H9 (cell line): Measurements from ENCODE around the gene XIRP1. TPM values are rescaled to one million over a fixed set of nuclear protein-coding genes. Genes with fewer than 3 reads are reported as not detected.

Experiments
- DNase-seq: peaks from one replicate; pipeline ENCODE4 v3.0.0-alpha.2; 2017
- H2AFZ ChIP-seq: one replicate; pipeline ENCODE4 v1.6.1; 2013; ENCODE audit warnings: mild to moderate bottlenecking, low read length, control low read depth, moderate library complexity
- H2AK5ac ChIP-seq: 2 replicates; pipeline ENCODE4 v1.6.1; 2013; ENCODE audit warnings: low read length, control low read depth, mixed read lengths; ENCODE audit not compliant: insufficient read length
- H2BK120ac ChIP-seq: one replicate; pipeline ENCODE4 v1.6.1; 2013; ENCODE audit warnings: low read depth, mild to moderate bottlenecking, low read length, control low read depth, inconsistent platforms; ENCODE audit not compliant: poor library complexity, severe bottlenecking
- H2BK12ac ChIP-seq: 2 replicates; pipeline ENCODE4 v1.6.1; 2013; ENCODE audit warnings: low read length, control low read depth, mixed read lengths, low read depth; ENCODE audit not compliant: insufficient read length
- H2BK15ac ChIP-seq: 2 replicates; pipeline ENCODE4 v1.6.1; 2013; ENCODE audit warnings: low read depth, low read length, control low read depth
- H2BK20ac ChIP-seq: one replicate; pipeline ENCODE4 v1.6.1; 2013; ENCODE audit warnings: low read depth, mild to moderate bottlenecking, low read length, control low read depth, inconsistent platforms; ENCODE audit not compliant: poor library complexity, severe bottlenecking
- H2BK5ac ChIP-seq: 2 replicates; pipeline ENCODE4 v1.6.1; 2013; ENCODE audit warnings: low read length, control low read depth, mixed read lengths; ENCODE audit not compliant: insufficient read length
- H3K14ac ChIP-seq: 2 replicates; pipeline ENCODE4 v1.6.1; 2013; ENCODE audit warnings: low read length, control low read depth; ENCODE audit not compliant: insufficient read depth
- H3K18ac ChIP-seq: 2 replicates; pipeline ENCODE4 v1.6.1; 2013; ENCODE audit warnings: low read depth, mild to moderate bottlenecking, mixed read lengths, low read length, control low read depth; ENCODE audit not compliant: insufficient read length
- H3K23ac ChIP-seq: 2 replicates; pipeline ENCODE4 v1.6.1; 2013; ENCODE audit warnings: low read length, control low read depth, mixed read lengths, low read depth; ENCODE audit not compliant: insufficient read length
- H3K23me2 ChIP-seq: 2 replicates; pipeline ENCODE4 v1.6.1; 2013; ENCODE audit warnings: low read depth, mild to moderate bottlenecking, mixed read lengths, low read length, control low read depth; ENCODE audit not compliant: insufficient read length, poor library complexity, severe bottlenecking
- H3K27ac ChIP-seq: 2 replicates; pipeline ENCODE4 v1.5.1; 2013; ENCODE audit warnings: low read length, control low read depth, mixed read lengths, low read depth; ENCODE audit not compliant: insufficient read length
- H3K27me3 ChIP-seq: 2 replicates; pipeline ENCODE4 v1.6.1; 2013; ENCODE audit warnings: low read length, control low read depth, inconsistent platforms; ENCODE audit not compliant: insufficient read depth
- H3K4ac ChIP-seq: 2 replicates; pipeline ENCODE4 v1.6.1; 2013; ENCODE audit warnings: low read depth, mild to moderate bottlenecking, control low read depth, inconsistent platforms, low read length, moderate library complexity
- H3K4me1 ChIP-seq: 2 replicates; pipeline ENCODE4 v1.6.1; 2013; ENCODE audit warnings: low read length, control low read depth, inconsistent platforms; ENCODE audit not compliant: insufficient read depth
- H3K4me2 ChIP-seq: 2 replicates; pipeline ENCODE4 v1.6.1; 2013; ENCODE audit warnings: low read length, control low read depth, mixed read lengths; ENCODE audit not compliant: insufficient read length, insufficient read depth
- H3K56ac ChIP-seq: 2 replicates; pipeline ENCODE4 v1.6.1; 2013; ENCODE audit warnings: low read depth, mild to moderate bottlenecking, mixed read lengths, low read length, control low read depth; ENCODE audit not compliant: insufficient read length
- H3K79me1 ChIP-seq: 2 replicates; pipeline ENCODE4 v1.6.1; 2013; ENCODE audit warnings: low read depth, mild to moderate bottlenecking, moderate library complexity, low read length, control low read depth, inconsistent platforms; ENCODE audit not compliant: insufficient read depth, poor library complexity, severe bottlenecking
- H3K79me2 ChIP-seq: 2 replicates; pipeline ENCODE4 v1.6.1; 2013; ENCODE audit warnings: low read length, control low read depth, inconsistent platforms; ENCODE audit not compliant: insufficient read depth
- H3K9ac ChIP-seq: 2 replicates; pipeline ENCODE4 v1.6.1; 2013; ENCODE audit warnings: low read length, control low read depth, mixed read lengths; ENCODE audit not compliant: insufficient read length; ENCODE audit errors: extremely low read depth
- H3K9me3 ChIP-seq: one replicate; pipeline ENCODE4 v1.6.1; 2013; ENCODE audit warnings: low read depth, low read length, inconsistent platforms; ENCODE audit not compliant: control insufficient read depth
- H3T11ph ChIP-seq: one replicate; pipeline ENCODE4 v1.6.1; 2013; ENCODE audit warnings: mild to moderate bottlenecking, low read length, control low read depth, inconsistent platforms
- H4K20me1 ChIP-seq: one replicate; pipeline ENCODE4 v1.6.1; 2013; ENCODE audit not compliant: control insufficient read depth, insufficient read length, insufficient read depth
- H4K5ac ChIP-seq: 2 replicates; pipeline ENCODE4 v1.6.1; 2013; ENCODE audit warnings: low read depth, mild to moderate bottlenecking, mixed read lengths, low read length, control low read depth; ENCODE audit not compliant: insufficient read length
- H4K8ac ChIP-seq: replicated peaks from 2 replicates; pipeline ENCODE4 v1.6.1; 2013; ENCODE audit warnings: low read length, control low read depth, mixed read lengths, low read depth; ENCODE audit not compliant: insufficient read length
- H4K91ac ChIP-seq: 2 replicates; pipeline ENCODE4 v1.6.1; 2013; ENCODE audit warnings: low read depth, mild to moderate bottlenecking, moderate library complexity, mixed read lengths, low read length, control low read depth; ENCODE audit not compliant: insufficient read length
- H3K27ac Mint-ChIP-seq, 3 experiments: 2 replicates in 2 of 3; 3 replicates in 1 of 3; pipeline ENCODE4 v1.8.0; 2020 to 2021; ENCODE audit warnings: mixed read lengths in 3 of 3, mild to moderate bottlenecking in 1 of 3, moderate library complexity in 1 of 3
- H3K27me3 Mint-ChIP-seq: 2 replicates; pipeline ENCODE4 v1.8.0; 2021; ENCODE audit warnings: low read depth, mild to moderate bottlenecking, moderate library complexity, mixed read lengths
- H3K36me3 Mint-ChIP-seq, 3 experiments: 2 replicates in 2 of 3; 3 replicates in 1 of 3; pipeline ENCODE4 v1.8.0; 2020 to 2021; ENCODE audit warnings: low read depth in 3 of 3, mixed read lengths in 3 of 3; ENCODE audit not compliant: insufficient read depth in 1 of 3
- H3K4me1 Mint-ChIP-seq, 2 experiments: 2 replicates each; pipeline ENCODE4 v1.8.0; 2020; ENCODE audit warnings: mixed read lengths in 2 of 2
- H3K4me3 Mint-ChIP-seq, 2 experiments: 2 replicates in 1 of 2; 3 replicates in 1 of 2; pipeline ENCODE4 v1.8.0; 2020 to 2021; ENCODE audit warnings: mild to moderate bottlenecking in 2 of 2, mixed read lengths in 2 of 2, moderate library complexity in 1 of 2
- H3K9me3 Mint-ChIP-seq, 2 experiments: 2 replicates in 1 of 2; 3 replicates in 1 of 2; pipeline ENCODE4 v1.8.0; 2020; ENCODE audit warnings: mild to moderate bottlenecking in 2 of 2, mixed read lengths in 2 of 2, moderate library complexity in 1 of 2
- CTCF ChIP-seq: fragments of 200-600 bp; sonication (generic); conservative IDR thresholded peaks from 3 replicates; pipeline ENCODE4 v1.8.0; 2021; ENCODE audit warnings: antibody characterized with exemption, mild to moderate bottlenecking
- WGBS: extraction: QIAGEN DNeasy Blood & Tissue Kit; methylation state at CpG from one replicate; pipeline ENCODE4 v1.1.7; 2013; ENCODE audit warnings: missing lambda C conversion rate, low lambda C conversion rate, mixed read lengths; ENCODE audit not compliant: insufficient read length; ENCODE audit errors: extremely low coverage; 5-methylcytosine and 5-hydroxymethylcytosine counted together
- total RNA-seq: library from RNA; stranded (reverse); gene quantifications from 2 replicates; pipeline ENCODE4 v1.2.1, GENCODE V29; 2021

The XIRP1 gene
- total RNA-seq, 1 experiment from 2014 or later, result not detected

GRCh38 chr3:39140341-39140971, 51.9 kb downstream of the XIRP1 start:
- Histone ChIP-seq H3T11ph (no peak overlapping the region), H3K9me3 (no peaks in the 10 kb centered on the region), H3K4me1 (no peaks in the 10 kb centered on the region), H3K4me2 (no peak overlapping the region), H3K14ac (no peak overlapping the region), H3K27me3 (no peaks in the 10 kb centered on the region), H3K79me2 (no peaks in the 10 kb centered on the region), H3K23ac (no peak overlapping the region), H3K27ac (no peak overlapping the region), H4K20me1 (no peaks in the 10 kb centered on the region), H4K91ac (no peak overlapping the region), H2BK12ac (no peak overlapping the region), H2AFZ (no peak overlapping the region), H3K23me2 (no peaks in the 10 kb centered on the region), H3K9ac (no peak overlapping the region), H4K8ac (no peak overlapping the region), H2BK20ac (no peak overlapping the region), H2BK15ac (no peak overlapping the region), H2AK5ac (no peak overlapping the region), H4K5ac (no peak overlapping the region), H2BK120ac (no peak overlapping the region), H3K56ac (no peak overlapping the region), H3K79me1 (no peaks in the 10 kb centered on the region), H2BK5ac (no peak overlapping the region), H3K18ac (no peak overlapping the region), H3K4ac (no peak overlapping the region)
- Mint-ChIP-seq H3K27me3 (no peaks in the 10 kb centered on the region), H3K27ac (no peak overlapping the region), H3K36me3 (peaks cover 10 to 37% (median 28%) of the 10 kb centered on the region in 3 experiments; a peak in 6 of 7 replicates), H3K9me3 (no peaks in the 10 kb centered on the region), H3K4me3 (no peak overlapping the region), H3K4me1 (peaks cover 2% of the 10 kb centered on the region in 2 experiments; a peak in 2 of 4 replicates)
- no peak for TF ChIP-seq CTCF
- WGBS, result no CpG with 5 or more reads among the region's 2 CpGs
- peak; percentile 11 for DNase-seq
